Measurements from ENCODE around the gene TPD52L2.
"Not testable (repeated sequence)": the region's sequence is repeated elsewhere in the genome, so short reads cannot be mapped to it uniquely, and the experiment has no call there.

Gene TPD52L2

GRCh38 chr20:63844511-63844991, 20.5 kb upstream of the TPD52L2 start:
- Mint-ChIP-seq H3K36me3 (ENCODE audit: low read depth) (no peaks in the 10 kb centered on the region), H3K9me3 (no peaks in the 10 kb centered on the region), H3K4me1 (ENCODE audit: low read depth) (peaks cover 15% of the 10 kb centered on the region), H3K27me3 (ENCODE audit: low read depth) (peaks cover 32% of the 10 kb centered on the region), H3K4me3 (no peak overlapping the region), H3K27ac (no peak overlapping the region)
- no peak for DNase-seq (ENCODE audit: low spot score)

GRCh38 chr20:63846128-63846771, 18.8 kb upstream of the TPD52L2 start:
- no peak overlapping the region for H3K27ac Mint-ChIP-seq
- no peaks in the 10 kb centered on the region for H3K9me3 Mint-ChIP-seq
- H3K4me1 Mint-ChIP-seq (ENCODE audit: low read depth) = peaks cover 22% of the 10 kb centered on the region
- H3K4me3 Mint-ChIP-seq = peak overlapping the region; percentile 26
- peaks cover 28% of the 10 kb centered on the region for H3K27me3 Mint-ChIP-seq (ENCODE audit: low read depth)
- no peak for DNase-seq (ENCODE audit: low spot score)
- no peaks in the 10 kb centered on the region for H3K36me3 Mint-ChIP-seq (ENCODE audit: low read depth)

GRCh38 chr20:63846888-63847236, 18.2 kb upstream of the TPD52L2 start:
- H3K9me3 Mint-ChIP-seq = no peaks in the 10 kb centered on the region
- no peak overlapping the region for H3K27ac Mint-ChIP-seq
- peaks cover 28% of the 10 kb centered on the region for H3K27me3 Mint-ChIP-seq (ENCODE audit: low read depth)
- no peaks in the 10 kb centered on the region for H3K36me3 Mint-ChIP-seq (ENCODE audit: low read depth)
- H3K4me3 Mint-ChIP-seq = no peak overlapping the region
- peaks cover 22% of the 10 kb centered on the region for H3K4me1 Mint-ChIP-seq (ENCODE audit: low read depth)
- DNase-seq (ENCODE audit: low spot score) = no peak

- peaks cover 24% of the 10 kb centered on the region for H3K27me3 Mint-ChIP-seq (ENCODE audit: low read depth)
- no peak overlapping the region for H3K4me3 Mint-ChIP-seq
- no peak overlapping the region for H3K27ac Mint-ChIP-seq
- peaks cover 21% of the 10 kb centered on the region for H3K4me1 Mint-ChIP-seq (ENCODE audit: low read depth)
- no peaks in the 10 kb centered on the region for H3K36me3 Mint-ChIP-seq (ENCODE audit: low read depth)
- DNase-seq (ENCODE audit: low spot score) = no peak
- H3K9me3 Mint-ChIP-seq = no peaks in the 10 kb centered on the region
Observed at GRCh38 chr20:63847237-63848002, 17.6 kb upstream of the TPD52L2 start.

DNA sequence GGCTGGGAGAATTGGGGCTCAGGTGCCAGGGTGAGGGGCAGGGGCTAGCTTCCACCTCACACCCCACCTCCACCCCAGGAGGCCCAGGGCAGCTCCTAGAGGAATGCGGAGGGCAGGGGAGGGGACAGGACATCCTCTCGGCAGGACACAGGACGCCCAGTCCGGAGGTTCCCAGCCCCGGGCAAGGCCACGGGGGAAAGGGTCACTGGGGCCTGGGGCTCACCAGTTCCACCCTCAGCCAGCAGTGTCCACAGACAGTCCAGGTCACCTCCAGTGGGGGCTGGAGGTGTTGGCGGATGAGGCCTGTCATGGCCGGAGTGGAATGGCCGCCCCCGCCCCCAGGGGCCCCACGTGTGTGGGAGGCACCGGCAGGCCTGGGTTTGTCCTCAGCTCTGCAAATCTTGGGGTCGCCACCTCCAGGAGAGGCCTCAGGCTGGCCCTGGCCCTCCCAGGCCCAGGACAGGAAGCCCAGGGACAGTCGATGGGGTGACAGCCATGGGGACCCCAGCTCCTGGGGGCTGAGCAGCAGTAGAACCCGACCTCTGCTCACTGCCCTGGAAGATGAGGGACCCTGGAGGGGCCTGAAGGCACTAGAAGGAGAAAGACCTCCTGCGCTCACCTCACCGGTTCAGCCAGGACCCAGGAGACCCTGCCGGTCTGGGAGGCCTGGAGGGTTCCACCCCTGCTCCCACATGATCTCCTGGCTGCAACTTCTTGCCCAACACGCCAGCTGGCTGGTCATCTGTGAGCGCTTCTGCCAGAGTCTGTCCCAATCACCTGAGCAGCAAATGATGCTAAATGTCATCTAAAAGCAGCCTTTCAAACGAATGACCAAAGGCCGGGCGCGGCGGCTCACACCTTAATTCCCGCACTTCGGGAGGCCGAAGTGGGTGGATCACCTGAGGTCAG, 16.8 kb upstream of the TPD52L2 start:
- Mint-ChIP-seq H3K4me1 (ENCODE audit: low read depth) (peaks cover 21% of the 10 kb centered on the region), H3K27me3 (ENCODE audit: low read depth) (peaks cover 24% of the 10 kb centered on the region)

DNA sequence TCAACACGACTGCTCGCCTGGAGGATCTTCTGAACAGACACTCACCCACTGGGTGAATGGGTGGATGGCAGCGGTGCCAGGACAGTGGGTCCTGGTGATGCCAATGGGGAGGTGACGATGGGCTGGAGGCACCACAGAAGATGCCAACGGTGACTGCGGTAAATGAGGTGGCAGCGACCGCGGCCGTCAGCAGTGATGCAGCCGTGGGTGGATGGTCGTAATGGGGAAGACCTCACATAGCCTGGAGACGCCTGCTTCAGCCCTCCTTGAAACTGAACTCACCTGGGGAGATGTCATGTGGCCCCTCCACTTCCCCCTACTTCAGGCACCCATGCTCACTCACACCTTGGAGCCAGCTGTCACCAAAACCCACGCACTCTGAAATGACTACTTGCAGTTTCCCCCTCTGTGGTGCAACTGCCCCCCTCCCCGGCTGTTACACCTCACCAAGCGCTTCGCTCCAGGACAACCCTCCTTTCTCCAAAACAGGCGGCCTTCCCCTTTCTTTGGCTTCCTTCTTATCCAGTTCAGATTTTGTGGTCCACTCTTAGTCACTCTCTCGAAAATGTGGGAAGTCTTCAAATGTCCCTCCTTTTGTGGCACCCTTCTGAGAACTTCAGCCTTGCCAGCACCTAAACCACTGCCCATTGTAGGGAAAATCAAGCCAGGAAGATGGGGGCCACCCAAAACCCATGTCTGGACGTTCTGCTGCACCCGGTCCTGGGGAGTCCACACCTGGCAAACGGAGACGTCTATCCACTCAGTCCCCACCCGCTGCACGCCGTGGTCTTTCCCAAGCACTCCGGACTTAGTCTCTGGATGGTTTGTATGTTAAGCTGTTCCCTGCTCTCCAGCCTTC, 14.2 kb upstream of the TPD52L2 start:
- Mint-ChIP-seq H3K27ac (no peak overlapping the region), H3K36me3 (ENCODE audit: low read depth) (no peaks in the 10 kb centered on the region), H3K27me3 (ENCODE audit: low read depth) (peaks cover 3% of the 10 kb centered on the region), H3K4me3 (no peak overlapping the region), H3K4me1 (ENCODE audit: low read depth) (peaks cover 11% of the 10 kb centered on the region), H3K9me3 (no peaks in the 10 kb centered on the region)
- DNase-seq (ENCODE audit: low spot score) = peak; percentile 57

More for the DNA sequence above, 16.8 kb upstream of the TPD52L2 start:
- DNase-seq (ENCODE audit: low spot score) = no peak
- Mint-ChIP-seq H3K9me3 (no peaks in the 10 kb centered on the region), H3K4me3 (no peak overlapping the region), H3K27ac (no peak overlapping the region), H3K36me3 (ENCODE audit: low read depth) (no peaks in the 10 kb centered on the region)

GRCh38 chr20:63851548-63851943, 13.5 kb upstream of the TPD52L2 start:
- H3K27me3 Mint-ChIP-seq (ENCODE audit: low read depth); H3K4me3 Mint-ChIP-seq; H3K9me3 Mint-ChIP-seq; H3K36me3 Mint-ChIP-seq (ENCODE audit: low read depth); H3K4me1 Mint-ChIP-seq (ENCODE audit: low read depth); H3K27ac Mint-ChIP-seq; DNase-seq (ENCODE audit: low spot score): not testable (repeated sequence)

- not testable (repeated sequence) for H3K36me3 Mint-ChIP-seq (ENCODE audit: low read depth); H3K4me3 Mint-ChIP-seq; H3K27ac Mint-ChIP-seq; DNase-seq (ENCODE audit: low spot score); H3K9me3 Mint-ChIP-seq; H3K27me3 Mint-ChIP-seq (ENCODE audit: low read depth)
- peaks cover 10% of the 10 kb centered on the region for H3K4me1 Mint-ChIP-seq (ENCODE audit: low read depth)
Observed at GRCh38 chr20:63853733-63854068, 11.4 kb upstream of the TPD52L2 start.

GRCh38 chr20:63854069-63854765, 10.9 kb upstream of the TPD52L2 start:
- Mint-ChIP-seq H3K27ac (no peak overlapping the region), H3K27me3 (ENCODE audit: low read depth) (no peaks in the 10 kb centered on the region), H3K4me1 (ENCODE audit: low read depth) (peaks cover 10% of the 10 kb centered on the region), H3K4me3 (no peak overlapping the region), H3K9me3 (no peaks in the 10 kb centered on the region), H3K36me3 (ENCODE audit: low read depth) (no peaks in the 10 kb centered on the region)
- no peak for DNase-seq (ENCODE audit: low spot score)

DNA sequence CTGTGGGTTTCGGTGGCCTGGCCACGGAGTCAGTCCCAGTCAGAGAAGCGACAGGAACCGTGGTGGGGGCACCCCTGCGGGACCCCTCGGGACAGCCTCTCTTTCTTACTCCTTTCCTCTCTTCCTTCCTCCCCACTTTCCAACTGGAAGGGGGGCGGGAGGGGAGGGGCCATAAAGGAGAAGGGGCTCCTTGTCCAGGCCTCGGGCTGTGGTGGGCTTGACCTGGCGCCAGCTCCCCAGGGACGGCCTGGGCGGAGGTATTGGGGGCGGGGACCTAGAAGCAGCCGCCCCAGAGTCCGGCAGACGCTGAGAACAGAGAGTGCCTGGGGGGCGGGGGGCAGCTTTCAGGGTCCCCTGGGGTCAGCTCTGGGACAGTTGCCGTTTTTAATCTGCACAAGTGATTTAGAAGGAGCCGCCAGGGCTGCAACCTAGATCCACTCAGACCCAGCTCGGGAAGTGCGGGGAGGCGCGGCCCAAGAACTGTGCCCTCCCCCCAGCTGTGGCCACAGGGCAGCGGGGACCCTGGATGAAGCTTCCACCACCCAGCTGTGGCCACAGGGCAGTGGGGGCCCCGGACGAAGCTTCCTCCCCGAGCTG, 10.2 kb upstream of the TPD52L2 start:
- Mint-ChIP-seq H3K27ac (no peak overlapping the region), H3K27me3 (ENCODE audit: low read depth) (no peaks in the 10 kb centered on the region), H3K4me1 (ENCODE audit: low read depth) (peaks cover 10% of the 10 kb centered on the region), H3K9me3 (no peaks in the 10 kb centered on the region), H3K36me3 (ENCODE audit: low read depth) (no peaks in the 10 kb centered on the region), H3K4me3 (no peak overlapping the region)
- DNase-seq (ENCODE audit: low spot score) = no peak

DNA sequence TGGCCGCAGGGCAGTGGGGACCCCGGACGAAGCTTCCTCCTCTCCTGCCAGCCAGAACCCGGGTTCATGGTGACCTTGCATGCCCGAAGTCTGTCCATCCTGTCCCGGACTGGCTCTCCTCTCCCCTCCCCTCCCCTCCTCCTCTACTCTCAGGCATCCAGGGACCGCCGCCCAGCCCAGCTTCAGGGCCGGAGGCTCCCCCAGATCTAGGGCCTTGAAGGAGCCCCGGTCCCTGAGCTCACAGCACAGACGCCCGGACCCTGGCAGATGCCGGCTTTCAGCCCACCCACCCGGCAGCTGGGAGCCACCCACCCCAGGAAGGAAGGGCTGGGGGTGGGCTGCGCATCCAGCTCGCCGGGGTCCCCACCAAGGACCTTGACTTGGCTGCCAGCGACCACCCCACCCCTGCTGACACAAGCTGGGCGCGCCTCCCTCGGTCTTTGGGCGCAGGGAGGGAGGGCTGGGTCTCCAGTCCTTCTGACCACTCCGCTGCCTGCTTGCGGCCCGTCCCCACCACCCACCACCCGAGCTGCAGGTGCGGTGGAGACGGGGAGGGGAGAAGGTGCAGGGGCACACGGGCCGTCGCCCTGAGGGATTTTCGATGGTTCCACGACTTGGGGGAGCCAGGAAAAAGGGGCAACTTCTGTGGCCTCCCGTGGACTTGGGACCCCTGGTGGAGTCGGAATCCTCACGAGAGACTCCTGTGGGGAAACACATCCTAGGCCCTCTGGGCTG, 9.5 kb upstream of the TPD52L2 start:
- Mint-ChIP-seq H3K27ac (no peak overlapping the region), H3K4me3 (no peak overlapping the region), H3K27me3 (ENCODE audit: low read depth) (no peaks in the 10 kb centered on the region), H3K36me3 (ENCODE audit: low read depth) (peaks cover 1% of the 10 kb centered on the region), H3K9me3 (no peaks in the 10 kb centered on the region), H3K4me1 (ENCODE audit: low read depth) (peaks cover 10% of the 10 kb centered on the region)
- no peak for DNase-seq (ENCODE audit: low spot score)

DNA sequence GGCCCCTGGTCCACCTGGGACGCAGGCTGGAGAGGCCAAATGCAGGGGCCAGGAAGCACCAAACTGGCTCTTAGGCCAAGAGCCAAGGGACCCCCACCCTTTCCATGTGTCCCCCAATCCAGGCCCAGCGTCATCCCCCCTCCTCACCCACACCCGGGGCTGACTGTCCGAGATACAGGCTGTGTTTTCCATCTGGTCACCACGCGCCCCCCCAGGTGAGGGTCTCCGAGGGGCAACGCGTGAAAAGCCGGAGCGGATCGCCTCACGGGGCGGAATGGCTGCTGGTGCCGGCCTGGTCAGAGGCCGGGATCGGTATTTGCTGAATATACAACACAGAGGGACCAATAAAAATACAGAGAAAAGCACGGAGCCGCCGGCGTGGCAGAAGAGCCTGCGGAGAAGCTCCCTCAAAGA, 9.0 kb upstream of the TPD52L2 start:
- Mint-ChIP-seq H3K4me1 (ENCODE audit: low read depth) (peaks cover 4% of the 10 kb centered on the region), H3K4me3 (no peak overlapping the region), H3K27ac (no peak overlapping the region), H3K9me3 (no peaks in the 10 kb centered on the region), H3K27me3 (ENCODE audit: low read depth) (no peaks in the 10 kb centered on the region), H3K36me3 (ENCODE audit: low read depth) (peaks cover 6% of the 10 kb centered on the region)
- DNase-seq (ENCODE audit: low spot score) = no peak

Data from T-helper 2 cell treated with Interferon-gamma antibody and Interleukin-4, amounts not matched to agents 5 μg/mL and 100 μg/mL, for 36 hours (primary cell).